NCI-H526 treated with DMSO at 0.1 percent for 48 hours (cell line): ENCODE data around the gene PYROXD2.

Source experiments
- DNase-seq: peaks from one replicate; lab custom pipeline; 2025; lab: John Stamatoyannopoulos, UW

Gene PYROXD2

DNA sequence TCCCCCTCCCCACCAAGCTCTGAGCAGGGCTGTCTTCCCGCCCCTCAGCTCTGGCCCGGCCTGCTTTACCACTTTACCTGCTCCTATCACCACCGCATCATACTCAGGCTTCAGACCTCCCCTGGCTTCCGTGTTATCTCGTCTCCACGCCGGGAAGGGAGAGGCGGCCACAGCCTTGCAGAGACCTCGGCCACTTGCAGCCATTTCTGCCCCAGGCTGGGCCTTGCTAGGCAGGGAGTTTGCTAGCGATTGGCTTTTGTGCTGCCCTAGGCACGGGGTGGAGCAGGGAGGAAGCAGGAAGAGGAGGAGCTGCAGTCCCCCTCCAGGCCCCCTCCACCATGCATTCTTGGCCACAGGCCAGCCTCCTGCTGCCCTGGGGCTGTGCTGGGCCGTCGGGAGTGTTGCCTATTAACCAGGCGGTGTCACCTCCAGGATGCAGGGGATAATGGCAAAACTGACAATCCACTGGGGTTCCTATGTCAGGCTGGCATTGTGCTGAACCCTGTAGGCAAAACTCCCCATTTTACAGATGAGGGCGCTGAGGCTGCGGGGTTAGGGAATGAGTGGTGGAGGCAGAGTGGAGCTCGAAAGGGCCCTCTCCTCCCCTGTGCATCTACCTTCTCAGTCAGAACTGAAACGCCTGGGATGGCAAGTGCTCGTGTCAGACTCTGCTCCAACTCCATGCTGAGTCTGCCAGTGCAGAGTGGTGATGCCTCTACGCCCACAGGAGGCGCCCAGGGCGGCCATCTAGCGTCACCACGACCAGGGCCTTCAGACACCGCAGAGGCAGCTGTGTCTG, at the start of gene PYROXD2:
Gene PYROXD2, minus strand, starts transcription at position 251 of the 799 bp plus-strand sequence. Its CDS starts 47 bp downstream, at position 204.
- no peak for DNase-seq

DNA sequence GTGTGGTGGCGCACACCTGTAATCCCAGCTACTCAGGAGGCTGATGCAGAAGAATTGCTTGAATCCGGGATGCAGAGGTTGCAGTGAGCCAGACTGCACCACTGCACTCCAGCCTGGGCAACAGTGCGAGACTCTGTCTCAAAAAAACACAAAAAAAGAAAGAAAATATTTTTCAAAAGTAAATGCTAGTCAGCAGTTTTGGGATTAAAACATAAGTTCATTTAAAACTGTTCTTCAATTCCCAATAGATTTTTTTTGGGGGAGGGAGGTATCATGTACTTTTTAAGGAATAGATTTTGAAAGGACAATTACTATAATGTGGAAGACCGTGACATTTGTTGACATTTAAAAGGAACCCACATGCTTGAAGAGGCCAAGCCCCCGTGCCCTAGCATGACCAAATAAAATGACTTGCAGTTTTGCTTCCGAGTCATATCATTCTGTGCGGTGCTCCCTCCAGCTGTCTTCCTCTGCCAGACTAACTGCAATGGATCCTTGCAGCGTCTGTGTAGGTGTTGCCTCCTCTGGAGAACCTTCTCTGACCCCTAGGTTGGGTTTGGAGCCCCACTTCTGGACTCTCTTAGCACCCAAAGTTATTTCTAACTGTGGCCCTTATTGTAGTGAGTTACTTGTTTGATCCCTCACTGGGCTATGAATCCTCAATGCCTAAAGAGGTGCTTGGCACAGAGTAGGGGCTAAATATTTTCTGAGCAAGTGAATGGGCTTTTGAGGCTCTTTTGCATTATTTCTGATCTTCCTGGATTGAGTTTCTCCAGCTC, 49.2 kb upstream of the PYROXD2 start:
- no peak for DNase-seq

DNA sequence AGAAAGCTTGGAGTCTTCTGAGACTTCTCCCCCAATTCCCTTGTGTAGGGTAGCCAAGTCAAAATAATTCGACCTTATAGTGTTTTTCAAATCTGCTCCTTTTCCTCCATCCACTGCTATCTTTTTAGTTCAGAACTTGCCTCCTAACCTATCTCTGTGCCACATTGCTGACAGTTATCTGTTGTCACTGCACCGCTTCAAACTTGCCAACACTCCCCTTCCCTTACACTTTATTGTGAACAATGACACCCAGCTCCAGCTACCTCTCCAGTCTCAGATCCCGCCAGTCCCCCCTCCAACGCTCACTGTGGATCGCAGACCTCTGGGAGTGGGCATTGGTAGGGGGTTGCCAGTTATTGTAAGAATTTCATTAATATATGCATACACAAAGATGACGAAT, 48.0 kb upstream of the PYROXD2 start:
- no peak for DNase-seq

DNA sequence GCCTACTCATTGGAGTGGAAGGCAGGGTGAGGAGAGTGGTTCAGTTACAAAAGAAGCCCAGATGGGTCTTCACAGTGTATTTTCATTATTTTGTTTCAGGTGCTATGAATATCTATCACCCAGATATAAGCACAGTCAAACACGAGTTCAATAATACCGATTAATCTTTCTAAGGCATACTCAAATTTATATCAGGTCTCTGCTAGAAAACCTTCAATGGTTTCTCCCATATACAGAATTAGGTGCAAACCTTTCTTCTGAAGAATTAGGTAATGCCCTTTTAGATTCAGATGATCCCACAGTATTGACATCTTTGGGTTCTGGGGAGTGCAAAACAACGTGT, 46.5 kb upstream of the PYROXD2 start:
- no peak for DNase-seq

DNA sequence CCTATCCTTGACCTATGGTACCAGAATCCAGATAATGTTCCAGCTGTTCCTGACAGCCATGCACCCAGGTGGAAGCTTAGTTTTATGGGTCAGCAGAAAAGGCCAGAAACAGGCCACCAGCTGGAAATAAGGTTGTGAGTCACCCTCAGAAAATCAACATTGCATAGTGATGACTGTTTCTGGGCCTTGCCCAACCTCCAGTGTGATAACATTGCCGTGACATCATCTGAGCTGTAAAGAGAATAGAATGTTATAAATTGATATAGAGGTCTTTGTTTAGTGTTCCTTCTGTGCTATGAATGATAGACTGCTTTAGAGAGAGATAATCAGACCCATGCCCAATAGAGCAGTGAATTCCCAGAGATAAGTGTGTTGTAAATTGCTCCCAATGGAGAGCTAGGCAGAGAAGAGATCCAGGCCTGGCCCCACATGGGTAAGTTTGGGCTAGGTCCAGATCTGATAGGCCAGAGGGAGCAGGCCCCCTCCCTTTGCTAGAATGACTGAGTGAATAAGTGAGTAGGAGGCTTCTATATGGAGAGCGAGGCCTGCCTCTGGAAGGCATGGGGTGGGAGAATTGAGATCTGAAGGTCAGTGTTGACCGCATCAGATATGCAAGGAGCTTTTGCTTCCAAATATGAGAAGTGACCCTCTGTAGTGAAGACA, 46.0 kb upstream of the PYROXD2 start:
- no peak for DNase-seq

- DNase-seq, result no peak
Observed at GRCh38 chr10:98458809-98459784, 44.1 kb upstream of the PYROXD2 start.

- DNase-seq, result no peak
Observed at GRCh38 chr10:98457721-98458120, 42.7 kb upstream of the PYROXD2 start.

GRCh38 chr10:98456686-98457482, 41.9 kb upstream of the PYROXD2 start:
- no peak for DNase-seq

GRCh38 chr10:98456043-98456570, 41.1 kb upstream of the PYROXD2 start:
- no peak for DNase-seq

- no peak for DNase-seq
Observed at GRCh38 chr10:98453729-98454128, 38.7 kb upstream of the PYROXD2 start.

DNA sequence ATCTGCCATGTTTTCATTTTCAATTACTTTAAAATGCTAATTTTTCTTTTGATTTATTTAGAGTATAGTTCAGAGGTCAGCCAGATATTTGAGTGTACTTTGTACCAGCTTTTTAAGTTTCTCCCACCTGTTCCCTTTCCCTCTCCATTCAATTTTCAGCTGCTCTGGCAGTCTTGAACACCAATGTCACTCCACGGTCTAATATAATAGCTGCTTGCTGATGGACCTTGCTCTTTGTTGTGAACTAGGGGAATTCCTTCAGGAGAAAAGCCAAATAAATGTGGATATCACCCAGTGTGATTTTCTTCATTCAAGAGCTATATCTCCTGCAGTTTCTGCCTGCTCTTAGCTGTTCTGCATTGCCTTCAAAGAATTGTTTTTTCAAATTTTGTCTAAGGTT, 35.6 kb upstream of the PYROXD2 start:
- DNase-seq, result no peak

DNA sequence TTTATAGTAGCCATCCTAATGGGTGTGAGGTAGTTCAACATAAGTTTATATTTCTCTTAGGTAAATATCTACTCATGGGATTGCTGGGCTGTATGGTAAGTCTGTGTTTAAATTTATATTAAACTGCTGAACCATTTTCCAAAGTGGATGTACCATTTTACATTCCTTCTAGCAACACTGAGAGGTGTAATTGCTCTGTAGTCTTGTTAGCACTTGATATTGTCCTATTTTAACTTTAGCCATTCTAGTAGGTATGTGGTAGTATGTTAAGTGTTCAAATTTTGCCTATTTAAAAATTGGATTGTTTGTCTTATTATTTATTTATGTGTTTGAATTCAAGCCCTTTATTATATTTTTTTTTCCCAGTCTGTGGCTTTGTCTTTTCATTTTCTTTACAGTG, 34.3 kb upstream of the PYROXD2 start:
- no peak for DNase-seq

- no peak for DNase-seq
Observed at GRCh38 chr10:98446661-98447221, 31.8 kb upstream of the PYROXD2 start, which contains the start of gene HPS1. Gene HPS1 (minus strand): TSS chr10:98446935. CDS start chr10:98443240, 3,695 bp downstream.

- no peak for DNase-seq
Observed at GRCh38 chr10:98446151-98446660, 31.2 kb upstream of the PYROXD2 start.

DNA sequence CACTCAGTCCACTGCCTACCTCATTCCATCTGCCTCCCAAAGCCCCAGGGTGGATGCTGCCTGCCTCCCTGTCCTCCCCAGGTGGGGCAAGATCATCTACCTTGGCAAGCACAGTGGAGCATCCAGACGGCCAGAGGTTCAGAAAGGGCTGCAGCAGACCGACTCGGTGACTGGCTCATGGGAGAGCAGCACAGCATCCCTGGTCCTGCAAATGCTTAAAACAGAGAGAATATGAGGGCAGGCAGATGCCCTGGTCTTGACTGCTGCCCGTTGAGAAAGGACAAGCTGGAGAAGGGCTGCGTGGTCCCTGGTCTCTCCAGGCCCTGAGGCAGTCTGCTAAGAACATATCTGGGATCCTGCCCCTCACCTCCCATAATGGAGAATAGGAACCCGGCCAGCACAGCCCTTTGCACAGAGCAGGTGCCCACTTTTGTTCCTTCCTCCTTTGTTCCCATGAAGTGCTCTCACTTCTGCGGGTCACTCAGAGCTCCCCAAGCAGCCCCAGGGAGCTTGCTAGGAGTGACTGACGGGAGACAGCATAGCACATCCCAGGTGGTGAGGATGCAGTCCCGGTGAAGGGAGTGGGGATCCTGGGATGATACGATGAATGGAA, 30.3 kb upstream of the PYROXD2 start:
- DNase-seq, result no peak

- DNase-seq, result no peak
Observed at GRCh38 chr10:98444314-98445006, 29.5 kb upstream of the PYROXD2 start.

DNA sequence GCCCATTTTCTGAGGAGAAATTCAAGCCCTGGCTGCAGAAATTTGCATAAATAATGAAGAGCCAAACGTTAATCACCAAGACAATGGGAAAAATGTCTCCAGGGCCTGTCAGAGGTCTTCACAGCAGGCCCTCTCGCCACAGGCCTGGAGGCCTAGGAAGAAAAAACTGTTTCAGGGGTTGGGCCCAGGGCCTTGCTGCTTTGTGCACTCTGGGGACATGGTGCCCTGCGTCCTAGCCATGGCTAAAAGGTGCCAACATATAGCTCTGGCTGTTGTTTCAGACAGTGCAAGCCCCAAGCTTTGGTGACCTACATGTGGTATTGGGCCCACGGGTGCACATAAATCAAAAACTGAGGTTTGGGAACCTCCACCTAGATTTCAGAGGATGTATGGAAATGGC, 23.7 kb upstream of the PYROXD2 start:
- no peak for DNase-seq

DNA sequence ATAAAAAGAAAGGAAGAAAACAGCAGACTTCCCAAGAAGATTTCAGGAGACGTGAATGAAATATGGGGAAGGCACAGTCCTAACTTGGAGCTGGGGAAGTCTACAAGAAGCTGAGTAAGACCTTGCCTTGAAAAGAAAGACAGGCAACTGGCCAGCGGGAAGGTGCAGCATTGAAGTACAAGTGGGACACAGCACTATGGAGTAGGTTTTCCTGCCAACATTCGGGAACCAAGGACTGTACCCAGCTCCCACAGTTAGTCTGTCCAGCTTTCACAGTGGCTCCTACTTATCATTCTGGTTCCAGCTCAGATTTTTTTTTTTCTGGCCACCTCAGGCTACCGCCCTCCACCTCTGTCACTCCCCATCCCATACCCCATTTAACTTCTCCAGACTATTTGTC, 21.7 kb upstream of the PYROXD2 start:
- no peak for DNase-seq

DNA sequence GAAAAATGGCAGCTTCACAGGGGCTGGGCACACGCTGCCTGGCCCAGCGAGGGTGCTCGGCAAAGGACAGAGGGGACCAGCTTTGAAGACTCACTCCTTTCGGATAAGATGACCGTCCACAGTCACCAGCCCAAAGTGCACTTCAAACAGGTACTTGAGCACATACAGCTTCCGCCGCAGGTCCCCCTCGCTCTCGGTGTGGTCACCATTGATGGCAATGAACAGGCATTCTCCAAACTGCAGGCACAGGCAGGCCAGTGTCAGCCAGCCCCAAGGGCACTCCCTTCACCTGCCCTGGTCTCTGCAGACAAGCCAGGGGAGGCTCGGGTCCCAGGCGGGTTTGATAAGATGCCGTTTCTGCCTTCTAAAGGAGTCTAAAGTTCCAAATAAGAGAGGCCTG, 20.2 kb upstream of the PYROXD2 start:
- no peak for DNase-seq
